GM18951 (cell line): ENCODE results near the gene PPP2R2C.

Source experiments
- POLR2A ChIP-seq: IDR thresholded peaks from 4 replicates; pipeline ENCODE4 v1.6.1; 2011; ENCODE audit warnings: mild to moderate bottlenecking; ENCODE audit not compliant: insufficient read length, insufficient read depth; ENCODE audit errors: extremely low read depth
- in situ Hi-C: fragments of 300-500 bp; cut with MboI; formaldehyde crosslinking; loops from one replicate; pipeline ENCODE4 v1.12.0; 2022; ENCODE audit warnings: low sequenced_read_pairs, mixed read lengths, inconsistent platforms; ENCODE audit not compliant: unreplicated experiment

The PPP2R2C gene

DNA sequence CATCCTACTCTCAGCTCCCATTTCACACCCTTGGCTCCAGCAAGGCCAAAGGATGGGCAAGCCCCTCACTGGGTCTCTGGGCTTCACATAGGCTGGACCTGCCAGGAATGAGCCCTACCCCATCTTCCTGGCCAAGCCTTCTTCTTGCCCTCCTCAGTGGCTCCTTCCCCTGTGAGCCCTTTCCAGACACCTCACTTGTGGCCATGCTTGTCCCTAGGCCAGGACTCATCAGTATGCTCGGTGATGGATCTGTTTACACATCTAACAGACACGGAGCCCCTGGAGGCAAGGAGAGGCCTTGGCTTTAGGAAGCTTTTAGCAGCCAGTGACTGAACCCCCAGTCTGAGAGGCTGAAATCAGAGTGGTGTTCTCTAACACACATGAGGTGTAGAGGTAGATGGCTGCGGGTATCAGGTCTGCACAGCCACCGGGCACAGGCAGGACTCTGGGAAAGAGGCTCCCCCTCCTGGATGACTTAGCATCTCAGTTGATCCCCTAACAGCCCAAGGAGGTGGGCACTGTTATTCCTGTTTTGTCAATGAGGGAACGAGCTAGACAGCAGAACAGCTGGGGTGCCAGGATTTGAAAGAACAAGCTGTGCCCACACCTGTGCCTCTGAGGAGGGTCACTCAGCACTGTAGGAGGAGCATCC lies 44.8 kb downstream of the PPP2R2C start:
- TF ChIP-seq POLR2A: no peak

DNA sequence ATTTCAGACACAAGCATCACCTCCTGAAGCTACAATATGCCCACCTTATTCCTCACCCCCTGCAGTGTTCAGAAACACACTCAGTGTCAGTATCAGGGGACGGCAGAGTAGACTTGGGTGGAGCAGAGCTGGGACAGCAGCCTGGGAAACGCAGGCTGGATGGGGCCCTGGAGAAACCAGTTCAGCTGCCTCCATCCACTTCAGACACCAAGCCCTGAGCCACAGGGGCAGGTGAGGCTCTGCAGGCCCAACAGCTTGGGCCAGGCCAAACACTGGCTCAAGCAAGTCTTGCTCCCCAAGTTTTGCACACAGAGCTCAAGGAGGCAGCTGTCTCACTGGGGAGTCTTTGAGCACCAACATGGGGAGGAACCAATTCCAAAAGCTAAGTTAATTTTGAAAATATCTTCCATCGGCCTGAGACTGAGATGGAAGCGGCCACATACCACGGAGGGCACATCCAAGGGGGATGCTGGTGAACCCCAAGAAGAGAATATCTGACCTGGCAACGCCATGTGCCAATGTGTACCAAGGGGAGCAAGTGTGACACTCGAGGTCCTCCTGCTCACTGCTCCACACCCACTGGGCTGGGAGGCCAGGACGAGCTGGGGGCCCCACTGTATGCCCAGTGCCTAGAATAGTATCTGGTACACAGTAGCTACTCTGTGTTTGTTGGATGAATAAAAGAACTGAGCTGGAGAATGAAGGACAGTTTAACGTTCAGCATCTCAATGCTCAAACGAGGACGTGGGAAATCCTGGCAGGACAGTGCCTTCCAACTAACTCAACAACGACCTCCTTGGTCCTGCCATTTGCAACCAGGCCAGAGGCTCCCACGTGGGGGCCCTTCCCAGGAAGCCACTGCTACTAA lies 45.6 kb downstream of the PPP2R2C start:
- in situ Hi-C loops: no loop called here
- TF ChIP-seq POLR2A: no peak

More for the DNA sequence above, 44.8 kb downstream of the PPP2R2C start:
- in situ Hi-C loops: no loop called here

DNA sequence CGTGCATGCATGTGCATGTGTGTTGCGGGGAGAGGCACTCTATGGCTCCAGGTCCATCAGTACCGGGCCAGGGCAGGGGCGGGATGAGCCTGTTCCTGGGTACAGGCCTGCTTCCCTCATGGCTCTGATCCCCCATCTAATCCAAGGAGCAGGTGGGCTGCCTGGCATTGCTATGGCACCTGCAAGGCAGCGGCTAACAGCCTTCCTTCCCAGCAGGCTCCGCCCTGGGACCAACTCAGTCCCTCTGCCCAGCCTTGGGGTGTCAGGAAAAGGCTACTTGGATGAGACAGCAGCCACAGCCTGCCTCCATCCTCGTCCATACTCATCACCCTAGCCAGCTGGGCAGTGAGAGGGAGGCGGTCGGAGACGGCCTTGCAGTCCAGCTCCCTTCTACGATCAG lies 46.5 kb downstream of the PPP2R2C start:
- TF ChIP-seq POLR2A: no peak
- in situ Hi-C loops: no loop called here

DNA sequence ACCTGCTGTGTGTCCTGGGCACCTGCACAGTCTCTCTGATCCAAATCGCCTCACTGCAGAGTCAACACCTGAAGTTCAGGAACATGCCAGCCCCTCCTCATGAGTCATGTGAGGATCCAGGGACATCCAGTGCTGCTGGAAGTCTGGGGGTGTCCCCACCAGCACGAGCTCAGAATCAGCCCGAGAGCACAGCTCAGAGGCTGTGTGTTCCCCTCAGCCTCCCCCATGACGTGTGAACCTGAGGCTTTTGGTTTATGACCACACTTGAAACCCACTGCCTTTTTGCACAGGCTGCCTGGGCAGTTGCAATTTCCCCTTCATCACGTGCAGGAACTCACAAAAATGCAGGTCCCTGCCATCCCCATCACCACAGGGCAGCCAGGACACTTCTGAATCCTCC lies 47.1 kb downstream of the PPP2R2C start:
- in situ Hi-C loops: no loop called here
- TF ChIP-seq POLR2A: no peak

DNA sequence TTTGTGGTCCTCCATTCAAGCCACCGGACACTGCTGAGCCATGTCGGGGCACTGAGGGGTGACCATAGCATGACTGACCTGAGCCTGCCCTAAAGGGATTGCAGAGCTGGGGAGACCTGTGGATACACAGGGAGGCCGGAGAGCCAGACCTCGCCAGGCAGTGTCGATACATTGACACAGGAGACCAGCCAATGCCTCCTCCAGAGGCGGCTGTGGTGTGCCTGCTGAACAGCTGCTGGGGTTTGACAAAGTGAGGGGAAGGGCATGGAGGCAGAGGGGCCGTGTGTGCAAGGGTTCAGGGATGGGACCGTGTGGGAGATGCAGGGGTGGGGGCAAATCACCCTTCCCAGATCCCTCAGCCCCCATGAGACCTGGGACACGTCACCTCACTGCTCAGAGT lies 48.0 kb downstream of the PPP2R2C start:
- TF ChIP-seq POLR2A: no peak
- in situ Hi-C loops: no loop called here

DNA sequence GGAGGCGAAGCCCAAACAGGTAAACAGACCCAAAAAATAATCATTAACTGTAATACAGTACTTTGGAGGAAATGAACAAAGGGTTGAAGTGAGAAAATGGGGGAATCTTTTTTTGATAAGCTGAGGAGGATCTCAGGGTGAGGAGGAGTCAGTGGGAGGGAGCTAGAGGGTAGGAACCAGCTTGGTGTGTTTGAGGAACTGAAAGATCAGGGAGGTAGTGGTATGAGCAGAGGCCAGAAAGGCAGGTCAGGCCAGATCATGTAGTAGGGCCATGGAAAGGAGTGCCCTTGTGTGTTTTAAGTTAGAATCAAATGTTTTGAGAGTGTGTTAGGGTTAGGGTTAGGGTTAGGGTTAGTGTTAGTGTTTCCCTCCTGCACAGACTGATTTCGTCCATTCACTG lies 48.8 kb downstream of the PPP2R2C start:
- in situ Hi-C loops: no loop called here
- no peak for TF ChIP-seq POLR2A

DNA sequence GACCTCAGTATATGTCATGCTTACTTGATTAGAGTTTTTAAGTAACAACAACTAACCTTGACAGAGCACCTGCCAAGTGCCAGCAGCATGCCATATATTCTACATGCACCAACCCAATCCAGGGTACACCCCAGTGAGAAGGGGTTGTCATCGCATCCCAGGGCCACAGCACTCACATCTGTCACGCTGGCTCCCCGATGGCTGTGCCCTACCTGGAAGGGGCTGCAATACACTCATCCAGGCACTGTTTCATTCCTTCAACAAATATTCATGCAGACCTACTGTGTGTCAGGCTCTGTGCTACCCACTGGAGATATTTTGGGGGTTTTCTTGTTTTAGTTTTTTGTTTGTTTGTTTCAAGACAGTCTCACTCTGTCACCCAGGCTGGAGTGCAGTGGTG lies 49.5 kb downstream of the PPP2R2C start:
- in situ Hi-C loops: no loop called here
- no peak for TF ChIP-seq POLR2A

DNA sequence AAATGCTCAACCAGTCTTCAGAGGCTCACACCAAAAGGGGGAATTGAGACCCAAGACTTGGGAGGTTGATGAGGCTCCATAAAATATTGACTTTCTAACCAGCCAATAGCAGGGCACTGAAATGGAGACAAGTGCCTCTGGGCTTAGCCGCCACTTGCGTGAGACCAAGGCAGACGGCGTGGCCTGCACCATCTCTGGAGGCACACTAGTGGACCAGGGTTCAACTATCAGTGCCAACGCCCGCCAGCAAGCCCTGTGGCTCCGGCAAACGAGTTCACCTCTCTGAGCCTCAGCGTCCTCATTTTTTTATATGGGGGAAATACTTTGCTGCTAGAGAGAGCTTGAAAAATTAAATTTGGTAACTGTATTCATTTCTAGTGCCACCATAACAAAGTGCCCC lies 50.3 kb downstream of the PPP2R2C start:
- no peak for TF ChIP-seq POLR2A
- in situ Hi-C loops: no loop called here

DNA sequence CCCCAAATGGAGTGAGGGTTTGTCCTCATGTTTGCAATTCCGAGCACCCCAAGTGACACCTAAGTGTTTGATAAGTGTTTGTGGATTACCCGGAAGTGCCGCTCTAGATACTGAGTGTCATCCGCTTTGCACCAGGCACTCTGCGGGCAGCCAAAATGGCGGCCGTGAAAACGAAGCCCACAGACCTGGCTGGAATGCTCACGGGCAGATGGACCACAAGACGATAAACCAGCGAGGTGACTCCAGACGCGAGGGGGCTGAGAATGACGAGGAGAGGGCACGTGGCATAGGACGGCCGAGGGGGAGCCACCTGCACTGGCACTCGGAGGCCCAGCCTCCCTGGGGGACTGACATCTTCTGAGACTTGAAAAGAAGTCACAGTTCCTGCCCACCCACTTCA lies 51.0 kb downstream of the PPP2R2C start:
- in situ Hi-C loops: no loop called here
- no peak for TF ChIP-seq POLR2A

DNA sequence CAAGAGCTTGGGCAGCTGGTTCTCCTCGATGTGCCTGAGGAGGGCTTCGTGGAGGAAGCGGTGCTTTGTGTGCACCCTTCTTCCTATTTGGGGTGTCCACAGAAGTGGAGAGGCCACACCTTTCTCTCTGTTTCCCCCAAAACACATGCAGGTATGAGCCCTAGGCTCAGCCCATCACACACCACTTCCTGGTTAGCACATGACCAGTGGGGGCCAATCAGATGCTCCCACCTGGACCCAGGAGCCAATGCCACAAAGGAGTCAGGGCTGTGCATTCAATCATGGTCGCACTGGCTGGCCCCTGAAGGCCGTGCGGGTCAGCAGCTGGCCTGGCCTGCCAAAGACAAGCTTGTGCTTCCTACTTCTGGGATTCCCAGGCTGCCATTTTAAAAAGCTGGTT lies 51.4 kb downstream of the PPP2R2C start:
- TF ChIP-seq POLR2A: no peak
- in situ Hi-C loops: no loop called here

DNA sequence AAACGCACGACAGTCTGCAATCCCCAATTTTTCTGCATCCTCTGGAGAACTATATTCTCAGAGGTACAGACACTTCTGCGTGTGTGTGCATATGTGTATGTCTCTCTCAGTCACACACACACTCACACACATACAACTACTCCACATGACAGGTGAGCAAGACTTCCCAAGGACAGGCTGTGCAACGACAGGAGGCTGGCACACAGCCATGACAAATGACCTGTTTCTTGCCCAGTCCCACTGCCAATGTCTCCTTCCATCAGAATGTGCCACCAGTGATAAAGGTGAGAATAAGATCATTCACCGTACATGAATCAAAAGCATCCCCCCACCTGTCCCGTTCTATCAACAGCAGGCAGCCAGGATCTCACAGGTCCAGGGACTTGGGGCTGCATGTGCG lies 52.4 kb downstream of the PPP2R2C start:
- in situ Hi-C loops: no loop called here
- no peak for TF ChIP-seq POLR2A

DNA sequence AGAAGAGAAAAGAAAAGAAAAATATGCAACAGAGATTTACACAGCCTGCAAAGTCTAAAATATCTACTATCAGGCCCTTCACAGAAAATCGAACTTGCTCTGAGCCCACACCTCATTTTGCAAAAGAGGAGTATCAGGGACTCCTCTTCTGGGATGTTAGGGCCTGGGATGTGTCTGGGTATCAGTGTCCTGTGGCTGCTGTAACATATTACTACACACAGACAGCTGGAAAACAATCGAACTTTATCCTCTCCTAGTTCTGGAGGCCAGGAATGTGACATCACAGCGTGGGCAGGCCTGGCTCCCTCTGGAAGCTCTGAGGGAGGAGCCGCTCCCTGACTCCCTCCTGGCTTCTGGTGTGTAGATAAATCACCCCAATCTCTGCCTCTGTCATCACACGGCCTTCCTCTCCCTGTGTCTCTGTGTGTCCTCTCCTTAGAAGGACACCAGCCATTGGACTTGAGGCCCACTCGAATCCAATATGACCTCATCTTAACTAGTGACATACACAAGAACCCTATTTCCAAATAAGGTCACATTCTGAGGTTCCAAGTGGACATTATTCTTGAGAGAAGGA lies 52.9 kb downstream of the PPP2R2C start:
- no peak for TF ChIP-seq POLR2A
- in situ Hi-C loops: no loop called here

DNA sequence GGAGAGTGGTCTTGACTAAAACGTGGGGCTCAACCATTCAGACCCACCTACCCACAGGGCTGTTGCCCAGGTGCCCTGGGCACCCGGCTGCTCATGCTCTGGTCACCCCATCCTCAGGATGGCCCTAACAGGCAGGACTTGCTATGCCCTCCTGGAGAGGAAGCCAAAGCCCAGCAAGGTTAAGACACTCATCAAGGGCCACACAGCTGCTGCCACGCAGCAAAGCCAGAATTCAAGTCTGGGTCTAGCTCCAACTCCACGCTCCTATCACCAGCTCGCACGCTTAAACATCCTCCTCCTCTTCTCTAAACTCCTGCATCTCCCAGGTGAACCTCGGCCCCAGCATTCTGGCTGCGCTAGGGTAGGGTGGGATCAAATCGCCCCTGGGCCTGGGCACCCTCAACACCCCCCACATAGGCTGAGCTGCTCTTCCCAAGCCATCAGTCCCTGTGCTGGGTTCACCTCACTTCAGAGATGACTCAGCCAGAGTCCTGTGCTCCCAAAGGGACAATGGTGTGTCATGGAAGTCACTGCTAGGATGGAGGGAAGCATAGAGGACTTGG lies 54.1 kb downstream of the PPP2R2C start:
- TF ChIP-seq POLR2A: no peak
- in situ Hi-C loops: no loop called here
